Measurements from ENCODE around the gene PGLYRP2. TPM values are rescaled to one million over a fixed set of nuclear protein-coding genes. Genes with fewer than 3 reads are reported as not detected.
"Not testable (repeated sequence)": the region's sequence is repeated elsewhere in the genome, so short reads cannot be mapped to it uniquely, and the experiment has no call there.

The PGLYRP2 gene
- total RNA-seq, 6 experiments from 2014 or later: not detected

- H3K27ac Mint-ChIP-seq: no peak overlapping the region
- no peaks in the 10 kb centered on the region for H3K4me1 Mint-ChIP-seq (ENCODE audit: low read depth)
- H3K27me3 Mint-ChIP-seq (ENCODE audit: insufficient read depth): peaks cover 16% of the 10 kb centered on the region
- TF ChIP-seq CTCF (IDR thresholded peaks at IDR 0.05): no peak
- H3K36me3 Mint-ChIP-seq (ENCODE audit: low read depth): 0 out of 2 replicates have a peak, but pooled peaks cover 4% of the 10 kb centered on the region
- peaks cover 18% of the 10 kb centered on the region for H3K9me3 Mint-ChIP-seq
- no peak overlapping the region for H3K4me3 Mint-ChIP-seq
- DNase-seq: no peak
These were observed 40.2 kb upstream of the PGLYRP2 start for GRCh38 chr19:15519433-15519976.

GRCh38 chr19:15517778-15518177 lies 38.5 kb upstream of the PGLYRP2 start:
- H3K36me3 Mint-ChIP-seq (ENCODE audit: low read depth): 0 out of 2 replicates have a peak, but pooled peaks cover 4% of the 10 kb centered on the region
- H3K4me1 Mint-ChIP-seq (ENCODE audit: low read depth): no peaks in the 10 kb centered on the region
- peaks cover 9% of the 10 kb centered on the region for H3K27me3 Mint-ChIP-seq (ENCODE audit: insufficient read depth)
- no peak for DNase-seq
- no peak for TF ChIP-seq CTCF (IDR thresholded peaks at IDR 0.05)
- H3K9me3 Mint-ChIP-seq: peaks cover 18% of the 10 kb centered on the region
- no peak overlapping the region for H3K4me3 Mint-ChIP-seq
- no peak overlapping the region for H3K27ac Mint-ChIP-seq

- no peak for DNase-seq
- Mint-ChIP-seq H3K4me3 (no peak overlapping the region), H3K4me1 (ENCODE audit: low read depth) (no peaks in the 10 kb centered on the region), H3K27ac (no peak overlapping the region), H3K9me3 (peaks cover 18% of the 10 kb centered on the region), H3K36me3 (ENCODE audit: low read depth) (0 out of 2 replicates have a peak, but pooled peaks cover 4% of the 10 kb centered on the region), H3K27me3 (ENCODE audit: insufficient read depth) (peaks cover 15% of the 10 kb centered on the region)
- no peak for TF ChIP-seq CTCF (IDR thresholded peaks at IDR 0.05)
These were observed 37.1 kb upstream of the PGLYRP2 start for GRCh38 chr19:15516363-15516762.

- not testable (repeated sequence) for H3K4me3 Mint-ChIP-seq; H3K4me1 Mint-ChIP-seq (ENCODE audit: low read depth); H3K27ac Mint-ChIP-seq; DNase-seq; H3K36me3 Mint-ChIP-seq (ENCODE audit: low read depth)
- peaks cover 15% of the 10 kb centered on the region for H3K27me3 Mint-ChIP-seq (ENCODE audit: insufficient read depth)
- H3K9me3 Mint-ChIP-seq: peaks cover 18% of the 10 kb centered on the region
These were observed 35.9 kb upstream of the PGLYRP2 start for GRCh38 chr19:15515227-15515625.

- Mint-ChIP-seq H3K36me3 (ENCODE audit: low read depth) (no peaks in the 10 kb centered on the region), H3K4me1 (ENCODE audit: low read depth) (no peaks in the 10 kb centered on the region), H3K9me3 (peaks cover 8% of the 10 kb centered on the region), H3K27ac (no peak overlapping the region), H3K4me3 (no peak overlapping the region), H3K27me3 (ENCODE audit: insufficient read depth) (peaks cover 23% of the 10 kb centered on the region)
- TF ChIP-seq CTCF (IDR thresholded peaks at IDR 0.05): no peak
- no peak for DNase-seq
These were observed 32.5 kb upstream of the PGLYRP2 start for GRCh38 chr19:15511671-15512424.

GRCh38 chr19:15508035-15508710 lies 28.9 kb upstream of the PGLYRP2 start, which contains the start of gene CYP4F22:
Gene CYP4F22, plus strand, starts transcription at chr19:15508525. Its CDS starts 16,812 bp downstream, at chr19:15525337.
- no peak for TF ChIP-seq CTCF (IDR thresholded peaks at IDR 0.05)
- no peaks in the 10 kb centered on the region for H3K36me3 Mint-ChIP-seq (ENCODE audit: low read depth)
- H3K27ac Mint-ChIP-seq: no peak within 1 kb of the TSS
- DNase-seq: no peak
- H3K4me3 Mint-ChIP-seq: no peak within 1 kb of the TSS
- no peaks in the 10 kb centered on the region for H3K4me1 Mint-ChIP-seq (ENCODE audit: low read depth)
- peaks cover 32% of the 10 kb centered on the region for H3K27me3 Mint-ChIP-seq (ENCODE audit: insufficient read depth)
- no peaks in the 10 kb centered on the region for H3K9me3 Mint-ChIP-seq
